Measurements from ENCODE around the gene VAV2.

The VAV2 gene

DNA sequence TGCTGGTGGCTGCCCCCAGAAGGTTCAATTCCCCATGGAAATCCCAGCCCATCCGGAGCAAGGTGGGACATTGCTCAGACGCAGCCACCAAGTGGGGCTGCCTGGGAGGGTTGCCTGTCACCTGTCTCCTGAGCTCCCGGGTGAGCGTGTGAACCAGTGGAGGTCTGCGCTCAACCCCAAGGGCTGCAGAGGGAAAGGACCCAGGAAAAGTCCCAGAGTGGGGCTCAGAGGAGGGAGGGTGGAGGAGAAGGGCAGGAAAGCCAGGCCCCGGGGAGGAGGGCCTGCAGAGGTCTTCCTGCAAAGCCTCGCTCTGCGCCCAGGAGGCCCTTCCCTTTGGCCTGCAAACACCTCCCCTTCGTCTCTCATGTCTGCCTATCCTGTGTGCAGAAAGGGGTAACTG lies 134.5 kb downstream of the VAV2 start:
- H2AFZ ChIP-seq (ENCODE audit: low read depth, low read length, severe bottlenecking): no peak overlapping the region
- no peak overlapping the region for H3K4me3 ChIP-seq (ENCODE audit: insufficient read depth, low read length, poor library complexity, severe bottlenecking)
- H3K9me3 ChIP-seq (ENCODE audit: insufficient read depth, low read length): no peaks in the 10 kb centered on the region
- no peak overlapping the region for H3K9ac ChIP-seq (ENCODE audit: low read length)
- no peak for TF ChIP-seq CTCF (IDR thresholded peaks at IDR 0.05; ENCODE audit: insufficient read depth, low read length, poor library complexity, severe bottlenecking)
- no peak for TF ChIP-seq EZH2phosphoT487 (conservative IDR thresholded peaks at IDR 0.05; ENCODE audit: low read length)
- H3K36me3 ChIP-seq (ENCODE audit: low read length): no peaks in the 10 kb centered on the region
- no peaks in the 10 kb centered on the region for H3F3A ChIP-seq (ENCODE audit: insufficient read depth)
- no peaks in the 10 kb centered on the region for H3K9me2 ChIP-seq (replicated peaks; ENCODE audit: insufficient read depth, low read length)
- H3K79me2 ChIP-seq (ENCODE audit: insufficient read depth, low read length): peaks cover 19% of the 10 kb centered on the region; the same call in 1 of the 2 replicates
- no peaks in the 10 kb centered on the region for H4K20me1 ChIP-seq (ENCODE audit: low read depth, low read length)
- no peak overlapping the region for H3K27ac ChIP-seq (ENCODE audit: low read depth, low read length)
- H3K4me2 ChIP-seq (ENCODE audit: low read depth, low read length, poor library complexity, severe bottlenecking): no peak overlapping the region
- H3K27me3 ChIP-seq (ENCODE audit: low read length): no peaks in the 10 kb centered on the region

GRCh38 chr9:133856798-133857197 lies 135.3 kb downstream of the VAV2 start:
- peaks cover 21% of the 10 kb centered on the region; the same call in 1 of the 2 replicates for H3K79me2 ChIP-seq (ENCODE audit: insufficient read depth, low read length)
- H3K36me3 ChIP-seq (ENCODE audit: low read length): no peaks in the 10 kb centered on the region
- TF ChIP-seq EZH2phosphoT487 (conservative IDR thresholded peaks at IDR 0.05; ENCODE audit: low read length) (no peak), CTCF (IDR thresholded peaks at IDR 0.05; ENCODE audit: insufficient read depth, low read length, poor library complexity, severe bottlenecking) (no peak)
- no peak overlapping the region for H3K4me2 ChIP-seq (ENCODE audit: low read depth, low read length, poor library complexity, severe bottlenecking)
- no peak overlapping the region for H3K27ac ChIP-seq (ENCODE audit: low read depth, low read length)
- no peak overlapping the region for H3K9ac ChIP-seq (ENCODE audit: low read length)
- H3K27me3 ChIP-seq (ENCODE audit: low read length): no peaks in the 10 kb centered on the region
- H3K9me2 ChIP-seq (replicated peaks; ENCODE audit: insufficient read depth, low read length): no peaks in the 10 kb centered on the region
- H3K9me3 ChIP-seq (ENCODE audit: insufficient read depth, low read length): no peaks in the 10 kb centered on the region
- no peaks in the 10 kb centered on the region for H3F3A ChIP-seq (ENCODE audit: insufficient read depth)
- H2AFZ ChIP-seq (ENCODE audit: low read depth, low read length, severe bottlenecking): no peak overlapping the region
- no peak overlapping the region for H3K4me3 ChIP-seq (ENCODE audit: insufficient read depth, low read length, poor library complexity, severe bottlenecking)
- no peaks in the 10 kb centered on the region for H4K20me1 ChIP-seq (ENCODE audit: low read depth, low read length)

DNA sequence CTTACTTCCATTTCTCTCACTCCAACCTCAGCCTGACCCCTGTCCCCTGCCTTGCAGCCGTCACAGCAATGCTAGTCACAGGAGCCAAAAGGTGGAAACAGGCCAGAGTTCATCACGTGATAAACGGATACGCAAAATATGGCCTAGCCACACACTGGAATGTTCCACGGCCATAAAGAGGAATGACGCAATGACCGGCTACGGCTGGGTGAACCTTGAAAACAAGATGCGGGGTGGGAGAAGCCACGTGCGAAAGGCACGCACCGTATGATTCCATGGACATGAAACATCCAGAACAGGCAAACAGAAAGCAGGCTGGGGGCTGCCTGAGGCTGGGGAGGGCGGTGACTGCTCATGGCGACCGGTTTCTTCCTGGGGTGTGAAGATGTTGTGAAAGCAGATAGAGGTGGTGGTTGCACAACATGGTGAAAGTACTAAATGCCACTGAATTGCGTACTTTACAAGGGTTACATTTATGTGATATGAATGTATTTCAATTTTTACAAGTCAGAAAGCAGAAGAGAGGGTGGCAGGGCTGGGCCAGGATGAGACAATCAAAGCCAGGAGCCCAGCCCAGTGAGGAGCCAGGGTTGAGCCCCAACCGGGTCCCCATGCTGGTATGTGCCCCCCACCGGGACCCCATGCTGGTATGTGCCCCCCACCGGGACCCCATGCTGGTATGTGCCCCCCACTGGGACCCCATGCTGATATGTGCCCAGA lies 136.2 kb downstream of the VAV2 start:
- H3K36me3 ChIP-seq (ENCODE audit: low read length): no peaks in the 10 kb centered on the region
- no peaks in the 10 kb centered on the region for H3K9me3 ChIP-seq (ENCODE audit: insufficient read depth, low read length)
- H3K79me2 ChIP-seq (ENCODE audit: insufficient read depth, low read length): peaks cover 29% of the 10 kb centered on the region; the same call in 1 of the 2 replicates
- no peaks in the 10 kb centered on the region for H3K27me3 ChIP-seq (ENCODE audit: low read length)
- H3F3A ChIP-seq (ENCODE audit: insufficient read depth): no peaks in the 10 kb centered on the region
- no peak for TF ChIP-seq EZH2phosphoT487 (conservative IDR thresholded peaks at IDR 0.05; ENCODE audit: low read length)
- TF ChIP-seq CTCF (IDR thresholded peaks at IDR 0.05; ENCODE audit: insufficient read depth, low read length, poor library complexity, severe bottlenecking): no peak
- no peak overlapping the region for H3K4me2 ChIP-seq (ENCODE audit: low read depth, low read length, poor library complexity, severe bottlenecking)
- H3K4me3 ChIP-seq (ENCODE audit: insufficient read depth, low read length, poor library complexity, severe bottlenecking): no peak overlapping the region
- H3K9ac ChIP-seq (ENCODE audit: low read length): no peak overlapping the region
- H2AFZ ChIP-seq (ENCODE audit: low read depth, low read length, severe bottlenecking): no peak overlapping the region
- H3K9me2 ChIP-seq (replicated peaks; ENCODE audit: insufficient read depth, low read length): no peaks in the 10 kb centered on the region
- H4K20me1 ChIP-seq (ENCODE audit: low read depth, low read length): no peaks in the 10 kb centered on the region
- H3K27ac ChIP-seq (ENCODE audit: low read depth, low read length): no peak overlapping the region
